ENCODE measurements around the gene APOL3.

Gene APOL3

GRCh38 chr22:36166518-36167220 lies 6.1 kb upstream of the APOL3 start:
- Histone ChIP-seq H3K36me3 (replicated peaks) (no peaks in the 10 kb centered on the region), H3K4me3 (ENCODE audit: low read depth, low read length) (no peak overlapping the region), H3K27ac (no peak overlapping the region), H3K27me3 (replicated peaks) (no peaks in the 10 kb centered on the region)
- TF ChIP-seq, protein P1, sequence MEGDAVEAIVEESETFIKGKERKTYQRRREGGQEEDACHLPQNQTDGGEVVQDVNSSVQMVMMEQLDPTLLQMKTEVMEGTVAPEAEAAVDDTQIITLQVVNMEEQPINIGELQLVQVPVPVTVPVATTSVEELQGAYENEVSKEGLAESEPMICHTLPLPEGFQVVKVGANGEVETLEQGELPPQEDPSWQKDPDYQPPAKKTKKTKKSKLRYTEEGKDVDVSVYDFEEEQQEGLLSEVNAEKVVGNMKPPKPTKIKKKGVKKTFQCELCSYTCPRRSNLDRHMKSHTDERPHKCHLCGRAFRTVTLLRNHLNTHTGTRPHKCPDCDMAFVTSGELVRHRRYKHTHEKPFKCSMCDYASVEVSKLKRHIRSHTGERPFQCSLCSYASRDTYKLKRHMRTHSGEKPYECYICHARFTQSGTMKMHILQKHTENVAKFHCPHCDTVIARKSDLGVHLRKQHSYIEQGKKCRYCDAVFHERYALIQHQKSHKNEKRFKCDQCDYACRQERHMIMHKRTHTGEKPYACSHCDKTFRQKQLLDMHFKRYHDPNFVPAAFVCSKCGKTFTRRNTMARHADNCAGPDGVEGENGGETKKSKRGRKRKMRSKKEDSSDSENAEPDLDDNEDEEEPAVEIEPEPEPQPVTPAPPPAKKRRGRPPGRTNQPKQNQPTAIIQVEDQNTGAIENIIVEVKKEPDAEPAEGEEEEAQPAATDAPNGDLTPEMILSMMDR (IDR thresholded peaks at IDR 0.05; ENCODE audit: low read depth, low read length, missing control alignments) = no peak
- no peak for DNase-seq
- in situ Hi-C loops (cut with HindIII; ENCODE audit: low pct_ligation_motif_present, low sequenced_read_pairs) = loop anchor here (25.0 kb wide), 1 partner anchor 96 kb away; the partner anchor contains the start of gene APOL1

DNA sequence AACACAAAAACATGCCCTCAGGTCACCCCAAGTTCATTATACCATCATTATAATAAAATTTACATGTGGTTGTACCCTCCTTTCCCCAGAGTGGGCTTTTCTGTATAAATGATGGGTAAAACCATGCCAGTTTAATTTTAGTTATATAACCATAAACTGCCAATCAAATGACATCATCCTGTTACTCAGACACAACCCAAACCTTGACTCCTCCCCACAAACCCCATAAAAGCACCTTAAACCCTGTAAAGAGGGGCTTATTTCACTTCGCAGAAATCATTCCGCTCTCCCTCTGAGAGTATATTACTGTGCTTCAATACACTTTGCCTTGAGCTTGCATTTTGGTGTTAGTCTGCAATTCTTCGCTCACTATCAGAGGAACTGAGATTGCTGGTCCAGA lies 5.5 kb upstream of the APOL3 start:
- no peaks in the 10 kb centered on the region for H3K27me3 ChIP-seq (replicated peaks)
- no peak overlapping the region for H3K27ac ChIP-seq
- in situ Hi-C loops (cut with HindIII; ENCODE audit: low pct_ligation_motif_present, low sequenced_read_pairs) = loop anchor here (25.0 kb wide), 1 partner anchor 96 kb away; the partner anchor contains the start of gene APOL1
- DNase-seq = no peak
- H3K36me3 ChIP-seq (replicated peaks) = no peaks in the 10 kb centered on the region
- H3K4me3 ChIP-seq (ENCODE audit: low read depth, low read length) = no peak overlapping the region
- TF ChIP-seq, protein P1 (IDR thresholded peaks at IDR 0.05; ENCODE audit: low read depth, low read length, missing control alignments) = no peak

DNA sequence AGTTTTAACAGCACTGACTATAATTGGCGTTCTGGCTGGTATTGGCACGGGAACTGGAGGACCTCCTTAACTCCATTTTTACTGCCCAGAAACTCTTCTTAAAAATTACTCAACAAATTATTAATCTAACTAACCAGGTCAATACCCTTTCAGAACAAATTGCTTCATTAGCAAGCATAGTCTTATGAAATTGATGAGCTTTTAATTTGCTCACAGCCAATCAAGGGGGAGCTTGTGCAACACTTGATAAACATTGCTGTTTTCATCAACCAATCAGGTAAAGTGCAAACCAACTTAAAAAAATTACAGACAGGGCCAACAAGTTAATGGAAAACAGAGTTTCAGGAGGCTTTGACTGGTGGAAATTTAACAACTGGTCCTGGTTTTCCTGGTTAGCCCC lies 4.6 kb upstream of the APOL3 start:
- in situ Hi-C loops (cut with HindIII; ENCODE audit: low pct_ligation_motif_present, low sequenced_read_pairs) = loop anchor here (25.0 kb wide), 1 partner anchor 97 kb away; the partner anchor contains the start of gene APOL1
- no peaks in the 10 kb centered on the region for H3K27me3 ChIP-seq (replicated peaks)
- TF ChIP-seq, protein P1 (IDR thresholded peaks at IDR 0.05; ENCODE audit: low read depth, low read length, missing control alignments) = no peak

GRCh38 chr22:36164621-36165020 lies 4.1 kb upstream of the APOL3 start:
- in situ Hi-C loops (cut with HindIII; ENCODE audit: low pct_ligation_motif_present, low sequenced_read_pairs) = loop anchor here (25.0 kb wide), 1 partner anchor 98 kb away; the partner anchor contains the start of gene APOL1
- DNase-seq = no peak

More for the DNA sequence above, 4.6 kb upstream of the APOL3 start:
- DNase-seq = no peak
- H3K27ac ChIP-seq = no peak overlapping the region
- H3K4me3 ChIP-seq (ENCODE audit: low read depth, low read length) = no peak overlapping the region
- no peaks in the 10 kb centered on the region for H3K36me3 ChIP-seq (replicated peaks)

DNA sequence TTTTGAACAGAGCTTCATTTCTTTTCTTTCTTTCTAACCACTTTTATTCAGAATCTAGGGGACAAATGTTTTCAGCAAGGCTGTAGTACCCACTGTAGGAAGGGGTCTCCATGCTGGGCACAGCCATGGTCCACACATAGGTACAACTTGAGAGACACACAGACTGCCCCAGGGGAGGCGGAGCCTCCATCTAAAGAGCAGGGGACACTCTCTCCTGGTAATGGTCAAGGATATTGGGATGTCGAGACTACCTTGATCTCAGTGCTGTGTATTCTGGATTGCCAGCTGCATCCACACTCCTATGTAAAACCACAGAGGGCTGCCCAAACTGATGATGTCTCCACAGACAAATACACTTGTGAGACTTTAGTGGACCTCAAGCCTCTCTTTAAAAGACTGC lies 2.9 kb upstream of the APOL3 start:
- in situ Hi-C loops (cut with HindIII; ENCODE audit: low pct_ligation_motif_present, low sequenced_read_pairs) = loop anchor here (25.0 kb wide), 1 partner anchor 99 kb away; the partner anchor contains the start of gene APOL1
- DNase-seq = no peak
- TF ChIP-seq, protein P1 (IDR thresholded peaks at IDR 0.05; ENCODE audit: low read depth, low read length, missing control alignments) = no peak
- no peak overlapping the region for H3K27ac ChIP-seq
- no peaks in the 10 kb centered on the region for H3K36me3 ChIP-seq (replicated peaks)
- no peak overlapping the region for H3K4me3 ChIP-seq (ENCODE audit: low read depth, low read length)
- no peaks in the 10 kb centered on the region for H3K27me3 ChIP-seq (replicated peaks)

More at GRCh38 chr22:36164621-36165020, 4.1 kb upstream of the APOL3 start:
- TF ChIP-seq, protein P1 (IDR thresholded peaks at IDR 0.05; ENCODE audit: low read depth, low read length, missing control alignments) = no peak
- Histone ChIP-seq H3K27me3 (replicated peaks) (no peaks in the 10 kb centered on the region), H3K4me3 (ENCODE audit: low read depth, low read length) (no peak overlapping the region), H3K27ac (no peak overlapping the region), H3K36me3 (replicated peaks) (no peaks in the 10 kb centered on the region)

Data from brain microvascular endothelial cell (primary cell).